Measurements from ENCODE around the gene EDN2. TPM values are rescaled to one million over a fixed set of nuclear protein-coding genes. Genes with fewer than 3 reads are reported as not detected.

Gene EDN2
- polyA plus RNA-seq, 4 donors, result 1.1 to 5.3 (median 2.5) TPM

DNA sequence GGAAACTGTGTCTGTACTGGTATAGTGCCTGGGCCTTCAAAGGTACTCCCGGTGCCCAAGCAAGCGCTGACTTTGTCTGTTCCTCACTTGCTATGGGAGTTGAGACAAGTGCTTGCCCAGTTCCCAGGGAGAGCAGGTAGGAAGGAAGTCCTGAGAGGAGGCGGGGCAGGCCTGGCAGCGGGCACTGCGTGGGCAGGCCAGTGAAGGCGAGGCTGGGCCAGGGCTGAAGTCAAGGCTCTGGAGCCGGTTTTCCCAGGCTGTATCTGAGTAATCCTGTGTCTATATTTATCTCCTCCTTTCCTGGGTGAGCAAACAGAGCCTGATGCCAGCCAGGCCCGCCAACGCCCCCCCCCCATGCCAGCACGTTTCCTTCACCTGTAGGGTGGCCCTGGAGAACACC is 15.9 kb upstream of the EDN2 start:
- DNase-seq (ENCODE audit: low read depth in 4 of 4, low spot score in 3 of 4), result no peak

- DNase-seq (ENCODE audit: low read depth in 4 of 4, low spot score in 3 of 4), result no peak
Observed at GRCh38 chr1:41499591-41499990, 15.1 kb upstream of the EDN2 start.

DNA sequence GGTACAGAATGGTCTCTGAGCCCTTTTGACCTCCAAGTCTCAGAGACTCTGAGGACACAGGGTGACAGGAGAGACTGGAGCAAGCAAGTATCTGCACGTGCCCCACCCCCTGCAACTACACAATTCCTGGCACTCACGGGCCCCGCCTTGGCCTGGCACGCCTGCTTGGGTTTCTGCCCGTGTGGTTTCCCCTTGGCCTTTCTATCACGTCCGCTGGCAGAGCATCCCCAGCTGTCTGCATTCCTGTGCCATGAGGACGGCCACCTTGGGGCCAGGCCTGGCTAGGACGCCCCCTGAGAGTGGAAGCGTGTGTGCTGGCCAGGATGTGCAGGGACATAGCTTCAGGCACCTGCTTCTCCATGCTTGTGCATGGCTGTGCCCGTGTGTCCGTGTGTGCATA is 14.3 kb upstream of the EDN2 start:
- DNase-seq (ENCODE audit: low read depth in 4 of 4, low spot score in 3 of 4), result no peak

GRCh38 chr1:41498391-41498790 is 13.9 kb upstream of the EDN2 start:
- DNase-seq (ENCODE audit: low read depth in 4 of 4, low spot score in 3 of 4), result no peak

DNA sequence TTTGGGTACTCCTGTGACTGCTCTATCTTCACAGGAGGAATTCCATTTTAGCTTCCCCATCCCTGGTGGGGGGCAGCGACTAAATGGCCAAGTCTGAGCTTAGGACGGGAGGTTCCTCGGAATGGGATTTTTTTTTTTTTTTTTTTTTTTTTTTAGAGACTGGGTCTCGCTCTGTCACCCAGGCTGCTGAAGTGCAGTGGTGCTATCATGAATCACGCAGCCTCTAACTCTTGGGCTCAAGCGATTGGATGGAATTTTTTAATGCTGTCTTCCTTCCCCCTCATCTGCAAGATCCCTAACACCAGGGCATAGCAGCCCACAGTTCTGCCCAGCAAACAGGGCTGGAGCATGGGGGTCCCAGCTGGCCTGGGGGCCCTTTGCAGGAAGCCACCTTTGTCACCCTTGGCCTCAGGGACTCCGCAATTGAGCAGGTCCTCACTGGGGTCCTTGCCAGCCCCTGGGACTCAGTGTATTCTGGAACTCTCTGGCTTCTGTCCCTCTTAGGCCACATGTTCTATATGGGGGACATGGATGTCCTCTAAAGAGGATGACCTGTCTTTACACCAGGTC is 13.1 kb upstream of the EDN2 start:
- no peak for DNase-seq (ENCODE audit: low read depth in 4 of 4, low spot score in 3 of 4)

- DNase-seq (ENCODE audit: low read depth in 4 of 4, low spot score in 3 of 4), result no peak
Observed at GRCh38 chr1:41497056-41497440, 12.6 kb upstream of the EDN2 start.

GRCh38 chr1:41496080-41497055 is 11.9 kb upstream of the EDN2 start:
- DNase-seq (ENCODE audit: low read depth in 4 of 4, low spot score in 3 of 4), result peak in 1 of 4 donors; percentile 68

- no peak for DNase-seq (ENCODE audit: low read depth in 4 of 4, low spot score in 3 of 4)
Observed at GRCh38 chr1:41495210-41495948, 10.9 kb upstream of the EDN2 start.

- no peak for DNase-seq (ENCODE audit: low read depth in 4 of 4, low spot score in 3 of 4)
Observed at GRCh38 chr1:41494351-41495209, 10.1 kb upstream of the EDN2 start.

DNA sequence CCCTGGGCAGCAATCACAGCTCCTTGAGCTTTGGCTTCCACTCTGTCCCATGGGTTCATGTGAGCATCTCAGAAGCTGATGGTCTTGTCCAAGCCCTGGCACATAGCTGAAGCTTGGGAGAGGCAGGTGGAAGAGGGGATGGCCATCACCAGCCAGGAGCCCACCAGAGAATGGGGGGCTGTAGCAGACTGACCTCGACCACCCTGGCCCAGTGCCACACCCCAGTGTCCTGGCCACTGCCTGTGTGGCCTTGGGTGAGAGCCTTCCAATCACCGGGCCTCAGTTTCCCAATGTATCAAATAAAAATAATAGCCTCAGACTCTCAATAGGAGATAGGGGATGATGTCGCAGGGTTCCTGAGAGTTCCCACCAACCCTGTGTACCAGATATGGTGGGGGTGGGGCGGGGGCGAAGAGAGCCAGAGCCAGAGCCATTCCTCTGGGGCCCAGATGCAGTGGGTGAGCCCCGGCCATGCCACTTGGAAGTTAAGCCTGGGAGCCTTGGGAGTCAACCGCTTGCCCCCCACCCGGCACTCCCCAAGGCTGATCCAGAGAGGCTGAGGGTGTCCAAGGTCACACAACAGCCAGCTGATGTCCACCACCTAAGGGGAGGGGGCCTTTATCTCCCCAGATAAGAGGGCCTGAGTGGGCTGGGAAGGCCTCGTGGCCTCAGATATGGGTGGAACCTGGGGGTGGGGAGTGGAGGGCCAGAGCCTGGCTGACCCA is 9.3 kb upstream of the EDN2 start:
- DNase-seq (ENCODE audit: low read depth in 4 of 4, low spot score in 3 of 4), result no peak

DNA sequence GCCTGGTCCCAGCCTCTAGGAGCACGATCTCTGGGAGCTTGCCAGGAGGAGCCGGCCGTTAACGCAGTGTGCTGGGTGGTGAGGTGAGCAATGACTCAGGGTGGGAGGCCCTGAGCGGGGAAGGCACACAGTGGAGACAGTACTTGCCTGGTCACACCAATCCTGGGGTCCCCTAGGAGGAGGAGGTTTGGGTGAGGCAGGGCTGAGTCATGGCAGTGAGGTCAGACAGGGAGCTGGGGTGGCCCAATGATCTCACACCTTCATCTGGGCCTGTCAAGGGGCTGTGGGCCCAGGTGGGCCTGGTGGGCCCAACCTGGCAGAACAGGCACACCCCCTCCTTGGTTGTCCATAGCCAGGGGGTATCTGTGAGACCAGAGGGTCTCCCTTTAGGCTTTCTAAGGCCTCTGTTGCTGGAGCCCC is 8.6 kb upstream of the EDN2 start:
- no peak for DNase-seq (ENCODE audit: low read depth in 4 of 4, low spot score in 3 of 4)

DNA sequence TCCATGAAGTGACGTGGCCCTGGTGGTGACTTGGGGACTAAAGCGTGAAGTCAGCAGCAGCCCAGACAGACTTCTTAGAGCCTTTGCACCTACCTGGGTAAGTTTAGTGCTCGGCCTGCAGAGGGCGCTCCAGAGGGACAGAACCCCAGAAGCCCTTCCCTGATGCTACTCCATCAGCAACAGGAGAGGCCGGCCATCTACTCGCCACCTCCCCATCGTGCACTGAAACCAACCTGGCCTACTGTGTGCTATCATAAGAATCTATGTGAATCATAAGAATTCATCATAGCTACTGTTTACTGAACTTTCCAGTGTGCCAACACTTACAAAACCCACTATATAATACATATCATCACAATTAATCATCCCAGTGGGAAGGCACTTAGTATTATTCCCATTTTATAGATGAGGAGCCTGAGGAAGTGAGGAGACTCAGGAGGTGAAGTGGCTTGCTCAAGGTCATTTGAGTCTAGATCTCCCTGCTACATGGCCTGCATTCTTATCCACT is 7.9 kb upstream of the EDN2 start:
- DNase-seq (ENCODE audit: low read depth in 4 of 4, low spot score in 3 of 4), result no peak

- DNase-seq (ENCODE audit: low read depth in 4 of 4, low spot score in 3 of 4), result no peak
Observed at GRCh38 chr1:41490911-41491310, 6.4 kb upstream of the EDN2 start.

DNA sequence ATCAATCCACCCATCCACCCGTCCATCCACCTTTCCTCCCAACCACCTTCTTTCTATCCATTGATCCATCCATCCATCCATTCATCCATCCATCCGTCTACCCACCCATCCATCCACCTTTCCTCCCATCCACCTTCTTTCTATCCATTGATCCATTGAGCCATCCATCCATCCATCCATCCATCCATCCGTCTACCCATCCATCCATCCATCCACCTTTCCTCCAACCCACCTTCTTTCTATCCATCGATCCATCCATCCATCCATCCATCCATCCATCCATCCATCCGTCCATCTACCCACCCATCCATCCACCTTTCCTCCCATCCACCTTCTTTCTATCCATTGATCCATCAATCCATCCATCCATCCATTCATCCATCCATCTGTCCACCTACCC is 5.1 kb upstream of the EDN2 start:
- DNase-seq (ENCODE audit: low read depth in 4 of 4, low spot score in 3 of 4), result no peak

DNA sequence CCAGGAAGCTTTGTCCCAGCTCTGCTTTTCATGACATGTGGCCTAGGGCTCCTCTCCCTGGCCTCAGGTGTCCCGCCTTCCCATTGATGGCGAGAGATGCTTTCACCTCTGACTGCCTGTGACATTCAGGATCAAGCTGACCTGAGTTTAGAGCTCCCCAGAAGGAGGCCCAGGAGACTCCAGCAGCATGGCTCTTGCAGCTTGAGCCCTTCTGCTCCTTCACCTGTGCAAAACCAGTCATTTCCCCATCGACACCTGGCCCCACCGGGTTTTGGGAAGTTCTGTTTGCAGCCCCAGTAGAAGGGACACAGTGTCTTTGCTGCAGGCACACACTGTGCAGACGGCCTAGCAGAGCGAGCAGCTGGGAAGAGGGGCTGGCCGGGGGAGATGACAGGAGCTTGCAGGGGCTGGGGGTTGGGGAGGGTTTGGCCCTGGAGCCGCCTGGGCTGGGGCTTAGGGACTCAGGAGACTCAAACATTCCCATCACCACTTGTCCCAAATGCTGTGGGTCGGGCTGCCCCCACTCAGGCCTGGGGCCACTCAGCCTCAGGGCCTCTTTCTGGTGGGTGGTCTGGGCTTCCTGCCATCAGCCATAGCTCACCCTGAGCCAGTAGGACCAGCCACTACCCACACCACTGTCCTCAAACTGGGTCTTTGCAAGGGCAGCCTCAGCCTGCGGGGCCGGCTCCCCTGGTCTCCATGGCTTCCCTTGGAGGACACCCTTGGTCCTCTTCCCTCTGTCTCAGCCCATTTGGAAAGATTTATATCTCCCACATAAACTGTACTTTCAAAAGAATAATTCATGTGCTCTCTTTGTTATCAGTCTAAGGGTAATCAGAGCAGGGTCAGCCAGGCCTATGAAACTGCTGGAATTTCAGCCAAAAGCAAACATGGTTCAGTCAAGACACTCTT is 3.8 kb upstream of the EDN2 start:
- DNase-seq (ENCODE audit: low read depth in 4 of 4, low spot score in 3 of 4), result peak in 1 of 4 donors; percentile 54

DNA sequence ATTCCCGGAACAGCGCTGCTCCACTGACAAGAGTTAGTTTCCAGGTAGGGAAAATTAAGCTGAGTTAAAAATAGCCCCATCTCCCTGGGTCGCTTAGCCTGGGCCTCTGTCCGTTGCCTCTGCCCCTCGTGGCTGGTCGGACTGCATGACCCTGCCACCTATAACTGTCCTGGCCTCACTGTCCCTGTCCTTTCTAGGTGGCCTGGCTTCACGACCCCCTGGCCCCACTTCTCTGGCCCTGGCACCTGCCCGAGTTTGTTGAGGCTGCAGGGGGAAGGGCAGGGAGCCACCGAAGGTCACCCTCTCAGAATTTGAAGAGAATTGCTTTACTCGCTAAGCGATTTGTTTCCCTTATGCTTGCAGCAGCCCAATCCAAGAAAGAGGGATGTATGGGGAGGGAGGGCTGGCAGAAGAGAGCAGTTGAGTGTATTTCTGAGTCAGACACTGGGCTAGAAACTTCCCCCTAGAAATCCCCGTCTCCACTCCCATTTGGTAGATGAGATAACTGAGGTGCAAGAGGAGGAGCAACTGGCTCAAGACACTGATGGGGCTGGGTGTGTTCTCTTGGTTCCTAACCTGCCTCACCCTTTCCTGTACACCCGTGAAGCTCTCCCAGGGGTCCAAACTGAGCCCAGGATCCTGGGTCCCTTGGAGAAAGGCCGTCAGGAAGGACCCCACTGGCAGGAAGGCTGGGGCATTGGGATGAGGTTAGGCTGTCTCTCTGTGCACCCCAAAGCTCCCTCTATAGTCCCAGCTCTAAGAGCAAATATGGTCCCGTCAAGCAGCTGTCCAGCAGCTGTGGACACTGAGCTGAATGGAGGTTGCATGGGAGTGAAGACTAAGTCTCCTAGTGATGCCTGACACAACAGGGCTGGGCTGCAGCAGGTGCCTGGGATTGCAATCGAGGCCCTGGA is 2.9 kb upstream of the EDN2 start:
- no peak for DNase-seq (ENCODE audit: low read depth in 4 of 4, low spot score in 3 of 4)

GRCh38 chr1:41486371-41487125 is 2.1 kb upstream of the EDN2 start:
- peak in 1 of 4 donors; percentile 29 for DNase-seq (ENCODE audit: low read depth in 4 of 4, low spot score in 3 of 4)
